IPS DF 6.9 (cell line): ENCODE data around the gene YWHAG.

Experiments
- DNase-seq: peaks from one replicate; pipeline ENCODE4 v3.0.0-alpha.2; 2013; ENCODE audit warnings: low read depth, low spot score
- H3K27ac ChIP-seq: one replicate; pipeline ENCODE4 v1.5.1; 2013; ENCODE audit warnings: low read length, control low read depth
- H3K27me3 ChIP-seq: 2 replicates; pipeline ENCODE4 v1.6.1; 2013; ENCODE audit warnings: mild to moderate bottlenecking, low read length; ENCODE audit not compliant: control insufficient read depth, insufficient read depth
- H3K36me3 ChIP-seq: 2 replicates; pipeline ENCODE4 v1.6.1; 2013; ENCODE audit warnings: low read length; ENCODE audit not compliant: control insufficient read depth, insufficient read depth
- H3K4me1 ChIP-seq: 2 replicates; pipeline ENCODE4 v1.6.1; 2013; ENCODE audit warnings: low read length; ENCODE audit not compliant: control insufficient read depth, insufficient read depth
- H3K4me3 ChIP-seq: 2 replicates; pipeline ENCODE4 v1.5.1; 2013; ENCODE audit warnings: mild to moderate bottlenecking, low read length
- H3K9me3 ChIP-seq: 2 replicates; pipeline ENCODE4 v1.6.1; 2013; ENCODE audit warnings: low read length, inconsistent platforms; ENCODE audit not compliant: control insufficient read depth, insufficient read depth
- WGBS: extraction: QIAGEN DNeasy Blood & Tissue Kit; methylation state at CpG from one replicate; pipeline ENCODE4 v1.1.7; 2013; ENCODE audit warnings: mixed read lengths, missing lambda C conversion rate; ENCODE audit not compliant: insufficient read length, insufficient coverage; 5-methylcytosine and 5-hydroxymethylcytosine counted together

Gene YWHAG

DNA sequence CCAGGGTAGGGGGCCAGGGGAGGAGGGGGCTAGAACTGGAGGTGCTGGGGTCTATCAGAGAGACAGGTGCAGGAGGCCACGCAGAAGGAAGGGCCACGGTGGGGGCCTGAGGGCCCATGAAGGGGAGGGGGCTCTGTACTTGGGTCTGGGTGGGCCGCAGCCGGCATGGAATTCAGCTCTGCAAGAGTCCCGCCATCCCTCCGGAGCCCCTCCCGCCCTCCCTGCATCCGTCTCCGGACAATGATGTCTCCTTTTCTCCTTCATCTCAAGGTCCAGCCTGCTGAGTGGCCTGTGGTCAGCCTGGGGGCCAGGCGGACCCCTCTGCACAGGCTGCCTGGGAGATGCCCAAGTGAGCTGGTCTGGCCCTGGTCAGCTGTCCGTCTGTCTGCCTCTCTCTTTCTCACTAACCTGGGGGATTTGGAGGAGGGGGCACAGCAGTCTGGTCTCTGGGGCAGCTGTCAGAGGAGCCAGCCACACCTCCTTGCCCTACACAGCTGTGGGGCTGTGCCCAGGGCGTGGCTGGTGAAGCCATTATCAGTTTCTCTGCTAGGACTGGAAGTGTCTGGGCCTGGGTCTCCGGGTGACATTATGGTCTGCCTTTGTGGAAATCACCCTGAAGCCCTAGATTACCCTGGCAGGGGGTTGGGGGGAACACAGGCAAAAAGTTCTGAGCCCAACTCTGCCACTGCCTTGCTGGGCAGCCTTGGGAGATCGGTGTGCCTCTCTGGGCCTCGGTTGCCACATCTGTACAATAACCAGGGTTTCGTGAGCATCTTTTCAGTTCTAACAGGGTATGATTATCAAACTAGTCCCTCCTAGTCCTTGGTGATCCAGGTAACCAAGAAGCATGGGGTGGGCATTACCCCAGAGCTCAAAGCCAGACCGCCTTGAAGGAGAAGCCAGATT, 75.3 kb downstream of the YWHAG start:
- Histone ChIP-seq H3K4me1 (no peaks in the 10 kb centered on the region), H3K36me3 (peaks cover 7% of the 10 kb centered on the region; the same call in 1 of the 2 replicates), H3K4me3 (peak overlapping the region; percentile 64; the same call in 1 of the 2 replicates), H3K27ac (no peak overlapping the region), H3K27me3 (peaks cover 6% of the 10 kb centered on the region; the same call in 1 of the 2 replicates), H3K9me3 (no peaks in the 10 kb centered on the region)
- WGBS, result no CpG with 5 or more reads among the region's 17 CpGs
- DNase-seq, result no peak

DNA sequence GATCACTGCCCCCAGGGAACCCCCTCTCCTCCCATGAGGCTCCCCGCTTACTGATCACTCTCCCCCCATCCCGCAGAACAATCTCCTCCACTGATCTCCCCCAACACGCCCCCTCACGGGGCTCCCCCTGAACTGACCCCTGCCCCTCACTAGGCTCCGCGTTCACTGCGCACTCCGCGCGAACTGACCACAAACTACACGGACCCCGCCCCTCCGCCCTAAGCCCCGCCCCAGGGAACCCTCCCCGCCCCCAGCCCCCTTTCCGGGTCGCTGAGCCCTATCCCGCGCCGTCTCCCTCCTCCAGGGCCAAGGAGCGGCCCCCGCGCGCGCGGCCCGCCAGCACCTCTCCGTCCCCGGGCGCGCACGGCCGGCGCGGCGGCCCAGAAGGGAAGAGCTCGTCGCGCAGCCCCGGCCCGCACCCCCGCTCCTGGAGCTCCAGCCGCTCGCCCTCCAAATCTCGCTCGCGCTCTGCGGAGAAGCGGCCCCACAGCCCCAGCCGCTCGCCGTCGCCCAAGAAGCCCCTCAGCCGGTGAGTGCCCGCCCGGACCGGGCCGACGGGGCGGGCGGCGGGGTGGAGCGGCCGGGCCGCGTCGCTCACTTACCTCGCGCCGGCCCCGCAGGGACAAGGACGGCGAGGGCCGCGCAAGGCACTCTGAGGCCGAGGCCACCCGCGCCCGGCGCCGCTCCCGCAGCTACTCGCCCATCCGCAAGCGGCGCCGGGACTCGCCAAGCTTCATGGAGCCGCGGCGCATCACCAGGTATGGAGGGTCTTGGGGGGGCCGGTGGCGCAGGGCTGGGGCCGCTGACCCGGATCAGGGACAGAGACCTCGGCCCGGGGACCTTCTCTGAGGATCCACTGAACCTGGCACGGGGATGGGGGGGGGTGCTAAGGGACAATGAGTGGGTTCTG, 76.2 kb downstream of the YWHAG start:
- Histone ChIP-seq H3K4me1 (no peaks in the 10 kb centered on the region), H3K4me3 (peak overlapping the region; percentile 64), H3K27ac (no peak overlapping the region), H3K36me3 (peaks cover 7% of the 10 kb centered on the region; the same call in 1 of the 2 replicates), H3K27me3 (peaks cover 6% of the 10 kb centered on the region; the same call in 1 of the 2 replicates), H3K9me3 (no peaks in the 10 kb centered on the region)
- no CpG with 5 or more reads among the region's 98 CpGs for WGBS
- DNase-seq, result no peak

GRCh38 chr7:76281706-76282343, 77.0 kb downstream of the YWHAG start:
- no peak overlapping the region for H3K27ac ChIP-seq
- DNase-seq, result no peak

DNA sequence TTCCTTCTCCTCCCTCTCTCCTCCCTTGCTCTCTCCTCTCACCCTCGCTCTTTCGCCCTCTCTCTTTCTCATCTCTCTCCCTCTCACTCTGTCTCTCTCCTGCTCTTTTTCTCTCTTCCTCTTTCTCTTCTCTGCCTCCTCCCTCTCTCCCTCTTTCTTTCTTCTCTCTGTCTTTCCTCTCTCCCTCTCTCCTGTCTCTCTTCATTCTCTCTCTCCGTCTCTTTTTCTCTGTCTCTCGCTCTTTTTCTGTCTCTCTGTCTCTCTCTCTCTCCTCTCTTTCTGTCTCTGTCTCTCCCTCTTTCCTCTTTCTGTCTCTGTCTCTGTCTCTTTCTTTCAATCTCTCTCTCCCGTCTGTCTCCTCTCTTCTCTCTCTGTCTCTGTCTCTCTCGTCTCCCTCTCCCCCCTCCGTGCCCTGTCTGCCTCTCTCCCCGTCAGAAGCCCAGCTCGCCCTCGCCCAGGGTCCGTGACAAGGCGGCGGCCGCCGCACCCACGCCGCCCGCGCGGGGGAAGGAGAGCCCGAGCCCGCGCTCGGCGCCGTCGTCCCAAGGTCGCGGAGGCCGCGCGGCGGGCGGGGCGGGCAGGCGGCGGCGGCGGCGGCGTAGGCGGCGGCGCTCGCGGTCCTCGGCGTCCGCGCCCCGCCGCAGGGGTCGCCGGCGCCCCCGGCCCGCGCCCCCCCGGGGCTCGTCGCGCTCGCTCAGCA, 77.6 kb downstream of the YWHAG start:
- no CpG with 5 or more reads among the region's 63 CpGs for WGBS
- no peak overlapping the region for H3K27ac ChIP-seq
- H3K9me3 ChIP-seq, result no peaks in the 10 kb centered on the region
- H3K4me1 ChIP-seq, result no peaks in the 10 kb centered on the region
- H3K27me3 ChIP-seq, result peaks cover 6% of the 10 kb centered on the region; the same call in 1 of the 2 replicates
- H3K36me3 ChIP-seq, result peaks cover 6% of the 10 kb centered on the region; the same call in 1 of the 2 replicates
- peak overlapping the region; percentile 64; the same call in 1 of the 2 replicates for H3K4me3 ChIP-seq
- no peak for DNase-seq

More at GRCh38 chr7:76281706-76282343, 77.0 kb downstream of the YWHAG start:
- H3K36me3 ChIP-seq, result peaks cover 7% of the 10 kb centered on the region; the same call in 1 of the 2 replicates
- H3K4me1 ChIP-seq, result no peaks in the 10 kb centered on the region
- no CpG with 5 or more reads among the region's 36 CpGs for WGBS
- H3K27me3 ChIP-seq, result peaks cover 6% of the 10 kb centered on the region; the same call in 1 of the 2 replicates
- peak overlapping the region; percentile 64; the same call in 1 of the 2 replicates for H3K4me3 ChIP-seq
- H3K9me3 ChIP-seq, result no peaks in the 10 kb centered on the region

- no peak for DNase-seq
- Histone ChIP-seq H3K4me1 (no peaks in the 10 kb centered on the region), H3K27me3 (peaks cover 6% of the 10 kb centered on the region; the same call in 1 of the 2 replicates), H3K4me3 (peak overlapping the region; percentile 23; the same call in 1 of the 2 replicates), H3K9me3 (no peaks in the 10 kb centered on the region), H3K27ac (no peak overlapping the region), H3K36me3 (no peaks in the 10 kb centered on the region; the same call in 1 of the 2 replicates)
- WGBS, result no CpG with 5 or more reads among the region's 25 CpGs
Measured at GRCh38 chr7:76280408-76280807, 78.4 kb downstream of the YWHAG start.

DNA sequence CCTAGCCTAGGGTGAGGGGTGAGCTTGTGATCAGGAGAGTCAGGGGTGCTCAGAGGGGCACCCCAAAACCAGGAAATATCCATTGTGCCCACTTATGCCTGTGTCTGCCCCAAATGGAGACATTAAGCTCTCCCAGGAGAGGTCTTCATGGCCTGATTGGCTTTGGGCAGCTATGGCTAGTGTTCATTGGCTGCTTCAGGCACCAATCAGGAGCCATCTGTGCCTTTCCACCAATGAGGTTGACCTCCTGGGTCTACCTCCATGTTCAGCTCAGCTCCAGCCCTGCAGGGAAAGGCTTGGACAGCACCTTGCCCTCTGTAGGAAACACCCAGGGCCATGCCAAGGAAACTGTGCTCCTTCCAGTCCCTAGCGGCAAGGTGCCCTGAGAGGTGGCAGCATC, 80.3 kb downstream of the YWHAG start:
- WGBS, result no CpG with 5 or more reads among the region's 1 CpG
- Histone ChIP-seq H3K27me3 (peaks cover 6% of the 10 kb centered on the region; the same call in 1 of the 2 replicates), H3K4me1 (peaks cover 2% of the 10 kb centered on the region; the same call in 1 of the 2 replicates), H3K27ac (no peak overlapping the region), H3K9me3 (no peaks in the 10 kb centered on the region), H3K4me3 (no peak overlapping the region), H3K36me3 (no peaks in the 10 kb centered on the region)
- DNase-seq, result no peak
